Measurements from ENCODE around the gene MAP3K7. TPM values are rescaled to one million over a fixed set of nuclear protein-coding genes. Genes with fewer than 3 reads are reported as not detected.

MAP3K7 gene
- total and polyA plus RNA-seq, 2 of the 8 experiments (the other 6 are each of a cell fraction or from before 2014, with no cell fraction given): 27.3 to 34.8 TPM

DNA sequence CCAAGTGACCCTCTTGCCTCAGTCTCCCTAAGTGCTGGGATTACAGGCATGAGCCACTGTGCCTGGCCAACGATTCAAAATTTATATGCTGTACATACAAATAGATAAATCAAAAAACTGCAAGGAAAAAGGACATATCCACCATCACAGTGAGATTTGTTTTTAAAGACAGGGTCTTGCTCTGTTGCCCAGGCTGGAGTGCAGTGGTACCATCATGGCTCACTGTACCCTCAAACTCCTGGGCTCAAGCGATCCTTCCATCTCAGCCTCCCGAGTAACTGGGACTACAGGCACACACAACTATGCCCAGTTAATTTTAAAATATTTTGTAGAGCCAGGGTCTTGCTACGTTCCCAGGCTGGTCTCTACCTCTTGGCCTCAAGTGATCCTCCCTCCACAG is 61.5 kb downstream of the MAP3K7 start (continued):
- TF ChIP-seq, protein P1, sequence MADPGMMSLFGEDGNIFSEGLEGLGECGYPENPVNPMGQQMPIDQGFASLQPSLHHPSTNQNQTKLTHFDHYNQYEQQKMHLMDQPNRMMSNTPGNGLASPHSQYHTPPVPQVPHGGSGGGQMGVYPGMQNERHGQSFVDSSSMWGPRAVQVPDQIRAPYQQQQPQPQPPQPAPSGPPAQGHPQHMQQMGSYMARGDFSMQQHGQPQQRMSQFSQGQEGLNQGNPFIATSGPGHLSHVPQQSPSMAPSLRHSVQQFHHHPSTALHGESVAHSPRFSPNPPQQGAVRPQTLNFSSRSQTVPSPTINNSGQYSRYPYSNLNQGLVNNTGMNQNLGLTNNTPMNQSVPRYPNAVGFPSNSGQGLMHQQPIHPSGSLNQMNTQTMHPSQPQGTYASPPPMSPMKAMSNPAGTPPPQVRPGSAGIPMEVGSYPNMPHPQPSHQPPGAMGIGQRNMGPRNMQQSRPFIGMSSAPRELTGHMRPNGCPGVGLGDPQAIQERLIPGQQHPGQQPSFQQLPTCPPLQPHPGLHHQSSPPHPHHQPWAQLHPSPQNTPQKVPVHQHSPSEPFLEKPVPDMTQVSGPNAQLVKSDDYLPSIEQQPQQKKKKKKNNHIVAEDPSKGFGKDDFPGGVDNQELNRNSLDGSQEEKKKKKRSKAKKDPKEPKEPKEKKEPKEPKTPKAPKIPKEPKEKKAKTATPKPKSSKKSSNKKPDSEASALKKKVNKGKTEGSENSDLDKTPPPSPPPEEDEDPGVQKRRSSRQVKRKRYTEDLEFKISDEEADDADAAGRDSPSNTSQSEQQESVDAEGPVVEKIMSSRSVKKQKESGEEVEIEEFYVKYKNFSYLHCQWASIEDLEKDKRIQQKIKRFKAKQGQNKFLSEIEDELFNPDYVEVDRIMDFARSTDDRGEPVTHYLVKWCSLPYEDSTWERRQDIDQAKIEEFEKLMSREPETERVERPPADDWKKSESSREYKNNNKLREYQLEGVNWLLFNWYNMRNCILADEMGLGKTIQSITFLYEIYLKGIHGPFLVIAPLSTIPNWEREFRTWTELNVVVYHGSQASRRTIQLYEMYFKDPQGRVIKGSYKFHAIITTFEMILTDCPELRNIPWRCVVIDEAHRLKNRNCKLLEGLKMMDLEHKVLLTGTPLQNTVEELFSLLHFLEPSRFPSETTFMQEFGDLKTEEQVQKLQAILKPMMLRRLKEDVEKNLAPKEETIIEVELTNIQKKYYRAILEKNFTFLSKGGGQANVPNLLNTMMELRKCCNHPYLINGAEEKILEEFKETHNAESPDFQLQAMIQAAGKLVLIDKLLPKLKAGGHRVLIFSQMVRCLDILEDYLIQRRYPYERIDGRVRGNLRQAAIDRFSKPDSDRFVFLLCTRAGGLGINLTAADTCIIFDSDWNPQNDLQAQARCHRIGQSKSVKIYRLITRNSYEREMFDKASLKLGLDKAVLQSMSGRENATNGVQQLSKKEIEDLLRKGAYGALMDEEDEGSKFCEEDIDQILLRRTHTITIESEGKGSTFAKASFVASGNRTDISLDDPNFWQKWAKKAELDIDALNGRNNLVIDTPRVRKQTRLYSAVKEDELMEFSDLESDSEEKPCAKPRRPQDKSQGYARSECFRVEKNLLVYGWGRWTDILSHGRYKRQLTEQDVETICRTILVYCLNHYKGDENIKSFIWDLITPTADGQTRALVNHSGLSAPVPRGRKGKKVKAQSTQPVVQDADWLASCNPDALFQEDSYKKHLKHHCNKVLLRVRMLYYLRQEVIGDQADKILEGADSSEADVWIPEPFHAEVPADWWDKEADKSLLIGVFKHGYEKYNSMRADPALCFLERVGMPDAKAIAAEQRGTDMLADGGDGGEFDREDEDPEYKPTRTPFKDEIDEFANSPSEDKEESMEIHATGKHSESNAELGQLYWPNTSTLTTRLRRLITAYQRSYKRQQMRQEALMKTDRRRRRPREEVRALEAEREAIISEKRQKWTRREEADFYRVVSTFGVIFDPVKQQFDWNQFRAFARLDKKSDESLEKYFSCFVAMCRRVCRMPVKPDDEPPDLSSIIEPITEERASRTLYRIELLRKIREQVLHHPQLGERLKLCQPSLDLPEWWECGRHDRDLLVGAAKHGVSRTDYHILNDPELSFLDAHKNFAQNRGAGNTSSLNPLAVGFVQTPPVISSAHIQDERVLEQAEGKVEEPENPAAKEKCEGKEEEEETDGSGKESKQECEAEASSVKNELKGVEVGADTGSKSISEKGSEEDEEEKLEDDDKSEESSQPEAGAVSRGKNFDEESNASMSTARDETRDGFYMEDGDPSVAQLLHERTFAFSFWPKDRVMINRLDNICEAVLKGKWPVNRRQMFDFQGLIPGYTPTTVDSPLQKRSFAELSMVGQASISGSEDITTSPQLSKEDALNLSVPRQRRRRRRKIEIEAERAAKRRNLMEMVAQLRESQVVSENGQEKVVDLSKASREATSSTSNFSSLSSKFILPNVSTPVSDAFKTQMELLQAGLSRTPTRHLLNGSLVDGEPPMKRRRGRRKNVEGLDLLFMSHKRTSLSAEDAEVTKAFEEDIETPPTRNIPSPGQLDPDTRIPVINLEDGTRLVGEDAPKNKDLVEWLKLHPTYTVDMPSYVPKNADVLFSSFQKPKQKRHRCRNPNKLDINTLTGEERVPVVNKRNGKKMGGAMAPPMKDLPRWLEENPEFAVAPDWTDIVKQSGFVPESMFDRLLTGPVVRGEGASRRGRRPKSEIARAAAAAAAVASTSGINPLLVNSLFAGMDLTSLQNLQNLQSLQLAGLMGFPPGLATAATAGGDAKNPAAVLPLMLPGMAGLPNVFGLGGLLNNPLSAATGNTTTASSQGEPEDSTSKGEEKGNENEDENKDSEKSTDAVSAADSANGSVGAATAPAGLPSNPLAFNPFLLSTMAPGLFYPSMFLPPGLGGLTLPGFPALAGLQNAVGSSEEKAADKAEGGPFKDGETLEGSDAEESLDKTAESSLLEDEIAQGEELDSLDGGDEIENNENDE (IDR thresholded peaks at IDR 0.05; ENCODE audit: insufficient replicate concordance, low read length): no peak

All from H1 (cell line).